NCI-H748 (cell line): ENCODE data around the gene RASA1.

Source experiments
- DNase-seq: peaks from one replicate; lab custom pipeline; 2025; ENCODE audit not compliant: unreplicated experiment; lab: John Stamatoyannopoulos, UW

The RASA1 gene

GRCh38 chr5:87438231-87438630, 170.5 kb downstream of the RASA1 start:
- DNase-seq: no peak
